Measurements from ENCODE around the gene LYRM4. TPM values are rescaled to one million over a fixed set of nuclear protein-coding genes. Genes with fewer than 3 reads are reported as not detected.

The LYRM4 gene
- polyA plus RNA-seq, 2 donors = 10.3 to 12.8 TPM

GRCh38 chr6:5085648-5086293 is 175.0 kb downstream of the LYRM4 start:
- H3K27ac ChIP-seq (ENCODE audit: low read depth in 2 of 2, low read length in 1 of 2) = peak overlapping the region; percentile 45 to 75
- peaks cover 0 to 6% of the 10 kb centered on the region in 2 donors for H3K9me3 ChIP-seq (ENCODE audit: control insufficient read depth in 2 of 2, insufficient read depth in 1 of 2, low read depth in 1 of 2, low read length in 1 of 2)
- H3K4me3 ChIP-seq (ENCODE audit: low read depth in 1 of 2, low read length in 2 of 2) = peak overlapping the region; percentile 55 to 60
- 1 to 2% methylated on average over 46 to 74 of the region's 74 CpGs for WGBS, 2 donors
- H3K36me3 ChIP-seq (ENCODE audit: control insufficient read depth in 2 of 2, insufficient read depth in 2 of 2, low read length in 1 of 2) = no peaks in the 10 kb centered on the region
- no peaks in the 10 kb centered on the region for H3K27me3 ChIP-seq (ENCODE audit: control insufficient read depth in 1 of 2, insufficient read depth in 2 of 2, low read length in 2 of 2)
- H3K4me1 ChIP-seq (ENCODE audit: control insufficient read depth in 2 of 2, insufficient read depth in 2 of 2, low read length in 1 of 2) = peaks cover 2 to 20% of the 10 kb centered on the region in 2 donors

DNA sequence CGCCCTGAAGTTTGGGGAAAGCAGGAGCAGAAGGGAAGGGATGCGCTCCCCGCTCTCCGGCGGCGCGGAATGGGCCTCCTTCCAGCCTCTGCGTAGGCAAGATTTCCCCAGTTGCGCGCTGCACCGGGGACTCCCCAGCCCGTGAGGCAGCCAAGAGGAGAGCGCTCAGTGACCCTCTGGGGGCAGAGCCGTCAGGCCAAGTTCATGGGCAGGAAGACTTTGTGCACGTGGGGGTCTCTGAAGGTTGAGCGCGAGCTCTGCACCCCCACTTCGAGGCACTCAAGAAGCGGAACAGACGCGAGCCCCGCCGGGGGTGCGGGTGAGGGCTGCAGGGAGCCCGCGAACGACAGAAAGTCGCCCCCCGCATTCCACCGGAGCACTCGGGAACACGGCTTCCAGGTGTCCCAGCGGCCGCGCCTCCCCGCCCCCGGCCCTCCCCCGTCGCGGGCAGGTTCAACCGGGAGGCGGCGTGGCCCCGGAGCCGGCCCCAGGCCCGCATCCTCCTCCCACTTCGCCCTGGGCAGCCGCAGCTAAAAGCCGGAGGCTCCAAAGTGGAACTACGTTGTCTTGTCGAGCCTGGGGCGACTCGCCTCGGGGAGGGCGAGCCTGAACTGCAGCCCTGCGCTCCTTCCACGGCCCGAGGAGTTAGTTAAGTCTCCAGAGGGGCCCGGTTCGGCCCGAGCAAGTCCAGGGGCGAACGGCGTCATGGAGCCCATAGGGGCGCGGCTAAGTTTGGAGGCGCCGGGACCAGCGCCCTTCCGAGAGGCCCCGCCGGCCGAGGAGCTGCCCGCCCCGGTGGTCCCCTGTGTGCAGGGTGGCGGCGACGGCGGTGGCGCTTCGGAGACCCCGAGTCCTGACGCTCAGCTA is 175.7 kb downstream of the LYRM4 start, which contains the start of gene PPP1R3G:
TSS of gene PPP1R3G (plus strand) at position 561 of the 867 bp plus-strand sequence. CDS start at position 706, 145 bp downstream.
- Histone ChIP-seq H3K27ac (ENCODE audit: low read depth in 2 of 2, low read length in 1 of 2) (peak within 1 kb of the TSS; percentile 45 to 75), H3K4me3 (ENCODE audit: low read depth in 1 of 2, low read length in 2 of 2) (peak within 1 kb of the TSS; percentile 55 to 60), H3K27me3 (ENCODE audit: control insufficient read depth in 1 of 2, insufficient read depth in 2 of 2, low read length in 2 of 2) (no peaks in the 10 kb centered on the region), H3K9me3 (ENCODE audit: control insufficient read depth in 2 of 2, insufficient read depth in 1 of 2, low read depth in 1 of 2, low read length in 1 of 2) (peaks cover 0 to 6% of the 10 kb centered on the region in 2 donors), H3K36me3 (ENCODE audit: control insufficient read depth in 2 of 2, insufficient read depth in 2 of 2, low read length in 1 of 2) (no peaks in the 10 kb centered on the region), H3K4me1 (ENCODE audit: control insufficient read depth in 2 of 2, insufficient read depth in 2 of 2, low read length in 1 of 2) (peaks cover 2 to 20% of the 10 kb centered on the region in 2 donors)
- 1% methylated on average over 67 to 83 of the region's 83 CpGs for WGBS, 2 donors

GRCh38 chr6:5084360-5084780 is 176.4 kb downstream of the LYRM4 start:
- 1 to 3% methylated on average over 34 to 57 of the region's 57 CpGs for WGBS, 2 donors
- H3K27me3 ChIP-seq (ENCODE audit: control insufficient read depth in 1 of 2, insufficient read depth in 2 of 2, low read length in 2 of 2) = no peaks in the 10 kb centered on the region
- peak overlapping the region; percentile 45 to 75 for H3K27ac ChIP-seq (ENCODE audit: low read depth in 2 of 2, low read length in 1 of 2)
- H3K4me3 ChIP-seq (ENCODE audit: low read depth in 1 of 2, low read length in 2 of 2) = peak overlapping the region; percentile 55 to 60
- H3K36me3 ChIP-seq (ENCODE audit: control insufficient read depth in 2 of 2, insufficient read depth in 2 of 2, low read length in 1 of 2) = no peaks in the 10 kb centered on the region
- peaks cover 2 to 20% of the 10 kb centered on the region in 2 donors for H3K4me1 ChIP-seq (ENCODE audit: control insufficient read depth in 2 of 2, insufficient read depth in 2 of 2, low read length in 1 of 2)
- H3K9me3 ChIP-seq (ENCODE audit: control insufficient read depth in 2 of 2, insufficient read depth in 1 of 2, low read depth in 1 of 2, low read length in 1 of 2) = peaks cover 0 to 6% of the 10 kb centered on the region in 2 donors

GRCh38 chr6:5083813-5084359 is 176.9 kb downstream of the LYRM4 start:
- peak overlapping the region in 1 of 2 donors; percentile 45 for H3K27ac ChIP-seq (ENCODE audit: low read depth in 2 of 2, low read length in 1 of 2)
- peak overlapping the region; percentile 55 to 60 for H3K4me3 ChIP-seq (ENCODE audit: low read depth in 1 of 2, low read length in 2 of 2)
- H3K27me3 ChIP-seq (ENCODE audit: control insufficient read depth in 1 of 2, insufficient read depth in 2 of 2, low read length in 2 of 2) = no peaks in the 10 kb centered on the region
- peaks cover 0 to 6% of the 10 kb centered on the region in 2 donors for H3K9me3 ChIP-seq (ENCODE audit: control insufficient read depth in 2 of 2, insufficient read depth in 1 of 2, low read depth in 1 of 2, low read length in 1 of 2)
- WGBS, 2 donors = 56 to 59% methylated on average over 16 to 18 of the region's 18 CpGs
- H3K4me1 ChIP-seq (ENCODE audit: control insufficient read depth in 2 of 2, insufficient read depth in 2 of 2, low read length in 1 of 2) = peaks cover 2 to 20% of the 10 kb centered on the region in 2 donors
- no peaks in the 10 kb centered on the region for H3K36me3 ChIP-seq (ENCODE audit: control insufficient read depth in 2 of 2, insufficient read depth in 2 of 2, low read length in 1 of 2)

DNA sequence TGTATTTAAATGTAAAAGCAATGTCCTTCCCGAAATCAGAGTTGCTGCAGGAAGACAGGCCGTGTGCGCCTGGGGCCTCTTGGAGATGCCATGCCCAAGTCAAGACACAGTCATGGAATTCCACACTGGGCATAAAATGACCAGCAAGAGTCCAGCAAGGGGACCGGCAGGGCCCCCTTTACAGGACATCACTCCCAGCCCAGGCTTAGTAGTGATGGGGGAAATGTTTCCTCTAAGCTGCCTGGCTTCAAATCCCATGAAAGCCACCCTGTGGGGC is 177.5 kb downstream of the LYRM4 start:
- no peaks in the 10 kb centered on the region for H3K27me3 ChIP-seq (ENCODE audit: control insufficient read depth in 1 of 2, insufficient read depth in 2 of 2, low read length in 2 of 2)
- no peak overlapping the region for H3K4me3 ChIP-seq (ENCODE audit: low read depth in 1 of 2, low read length in 2 of 2)
- H3K4me1 ChIP-seq (ENCODE audit: control insufficient read depth in 2 of 2, insufficient read depth in 2 of 2, low read length in 1 of 2) = peaks cover 2 to 20% of the 10 kb centered on the region in 2 donors
- H3K36me3 ChIP-seq (ENCODE audit: control insufficient read depth in 2 of 2, insufficient read depth in 2 of 2, low read length in 1 of 2) = no peaks in the 10 kb centered on the region
- H3K27ac ChIP-seq (ENCODE audit: low read depth in 2 of 2, low read length in 1 of 2) = peak overlapping the region; percentile 1 to 24
- peaks cover 0 to 6% of the 10 kb centered on the region in 2 donors for H3K9me3 ChIP-seq (ENCODE audit: control insufficient read depth in 2 of 2, insufficient read depth in 1 of 2, low read depth in 1 of 2, low read length in 1 of 2)
- 49 to 59% methylated on average over 4 of the region's 4 CpGs for WGBS, 2 donors

DNA sequence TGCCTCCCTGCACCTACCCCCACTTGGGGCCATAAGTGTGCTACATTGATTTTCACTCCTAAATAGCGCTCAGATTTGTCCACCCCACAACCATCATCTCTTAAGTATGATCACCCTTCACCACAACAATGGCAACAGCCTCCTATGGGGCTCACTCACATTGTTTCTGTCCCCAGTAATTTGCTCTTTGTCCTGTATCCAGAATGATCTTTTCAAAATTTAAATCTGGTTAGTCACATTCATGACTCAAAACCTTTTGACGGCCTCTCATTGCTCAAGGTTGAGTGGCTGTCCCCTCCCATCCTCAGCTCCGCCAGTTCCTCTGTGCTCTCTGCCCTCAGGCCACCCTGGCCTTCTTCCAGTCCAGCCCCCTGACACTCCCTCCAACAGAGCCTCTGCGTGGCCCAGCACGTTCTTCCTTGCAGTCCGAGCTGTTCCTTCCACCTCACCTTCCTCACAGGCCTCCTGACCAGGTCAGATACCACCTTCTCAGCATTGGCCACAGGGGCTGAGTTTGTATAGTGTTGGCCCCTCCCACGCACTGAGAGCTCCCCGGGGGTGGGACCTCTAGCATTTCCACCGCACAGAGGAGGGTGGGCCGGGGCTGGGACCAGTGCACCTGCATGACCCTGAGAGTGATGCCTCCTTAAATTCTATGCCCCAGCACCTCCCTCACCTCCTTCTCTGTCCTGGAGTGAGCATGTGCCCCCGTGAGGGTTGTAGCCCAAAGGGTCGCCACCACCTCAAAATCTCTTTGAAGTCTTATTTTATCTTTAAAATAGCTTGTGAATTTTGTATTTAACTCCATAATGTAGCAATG is 178.1 kb downstream of the LYRM4 start:
- no peaks in the 10 kb centered on the region for H3K27me3 ChIP-seq (ENCODE audit: control insufficient read depth in 1 of 2, insufficient read depth in 2 of 2, low read length in 2 of 2)
- H3K36me3 ChIP-seq (ENCODE audit: control insufficient read depth in 2 of 2, insufficient read depth in 2 of 2, low read length in 1 of 2) = no peaks in the 10 kb centered on the region
- peaks cover 2 to 20% of the 10 kb centered on the region in 2 donors for H3K4me1 ChIP-seq (ENCODE audit: control insufficient read depth in 2 of 2, insufficient read depth in 2 of 2, low read length in 1 of 2)
- WGBS, 2 donors = 59 to 66% methylated on average over 12 of the region's 12 CpGs
- H3K27ac ChIP-seq (ENCODE audit: low read depth in 2 of 2, low read length in 1 of 2) = peak overlapping the region; percentile 18 to 68
- H3K4me3 ChIP-seq (ENCODE audit: low read depth in 1 of 2, low read length in 2 of 2) = no peak overlapping the region
- H3K9me3 ChIP-seq (ENCODE audit: control insufficient read depth in 2 of 2, insufficient read depth in 1 of 2, low read depth in 1 of 2, low read length in 1 of 2) = peaks cover 0 to 6% of the 10 kb centered on the region in 2 donors

GRCh38 chr6:5081955-5082354 is 178.8 kb downstream of the LYRM4 start:
- H3K27me3 ChIP-seq (ENCODE audit: control insufficient read depth in 1 of 2, insufficient read depth in 2 of 2, low read length in 2 of 2) = no peaks in the 10 kb centered on the region
- 75 to 76% methylated on average over 4 of the region's 4 CpGs for WGBS, 2 donors
- H3K36me3 ChIP-seq (ENCODE audit: control insufficient read depth in 2 of 2, insufficient read depth in 2 of 2, low read length in 1 of 2) = no peaks in the 10 kb centered on the region
- no peak overlapping the region for H3K27ac ChIP-seq (ENCODE audit: low read depth in 2 of 2, low read length in 1 of 2)
- H3K4me3 ChIP-seq (ENCODE audit: low read depth in 1 of 2, low read length in 2 of 2) = no peak overlapping the region
- H3K4me1 ChIP-seq (ENCODE audit: control insufficient read depth in 2 of 2, insufficient read depth in 2 of 2, low read length in 1 of 2) = peaks cover 2 to 18% of the 10 kb centered on the region in 2 donors
- peaks cover 0 to 6% of the 10 kb centered on the region in 2 donors for H3K9me3 ChIP-seq (ENCODE audit: control insufficient read depth in 2 of 2, insufficient read depth in 1 of 2, low read depth in 1 of 2, low read length in 1 of 2)

DNA sequence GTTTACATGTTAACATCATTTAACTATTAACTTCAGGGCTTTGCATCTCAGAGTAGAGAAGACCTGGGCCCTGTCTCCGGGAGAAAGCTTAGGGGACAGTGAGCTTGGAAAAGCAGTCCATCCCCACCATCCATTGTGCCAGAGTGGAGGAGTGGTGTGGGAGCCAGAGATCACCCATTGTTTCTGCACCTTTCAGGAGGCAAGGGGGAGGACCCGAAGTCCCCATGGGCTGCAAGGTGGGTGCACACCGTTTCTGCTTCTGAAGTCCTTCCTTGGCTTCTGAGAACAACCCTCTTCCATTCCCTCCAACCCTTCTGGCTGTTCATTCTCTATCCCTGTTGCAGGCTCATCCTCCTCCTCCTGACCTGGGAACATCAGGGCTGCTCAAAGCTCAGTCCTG is 179.6 kb downstream of the LYRM4 start:
- 84 to 96% methylated on average over 3 of the region's 3 CpGs for WGBS, 2 donors
- Histone ChIP-seq H3K27ac (ENCODE audit: low read depth in 2 of 2, low read length in 1 of 2) (no peak overlapping the region), H3K27me3 (ENCODE audit: control insufficient read depth in 1 of 2, insufficient read depth in 2 of 2, low read length in 2 of 2) (no peaks in the 10 kb centered on the region), H3K36me3 (ENCODE audit: control insufficient read depth in 2 of 2, insufficient read depth in 2 of 2, low read length in 1 of 2) (no peaks in the 10 kb centered on the region), H3K9me3 (ENCODE audit: control insufficient read depth in 2 of 2, insufficient read depth in 1 of 2, low read depth in 1 of 2, low read length in 1 of 2) (peaks cover 0 to 2% of the 10 kb centered on the region in 2 donors), H3K4me3 (ENCODE audit: low read depth in 1 of 2, low read length in 2 of 2) (no peak overlapping the region), H3K4me1 (ENCODE audit: control insufficient read depth in 2 of 2, insufficient read depth in 2 of 2, low read length in 1 of 2) (peaks cover 0 to 15% of the 10 kb centered on the region in 2 donors)

GRCh38 chr6:5080574-5080973 is 180.2 kb downstream of the LYRM4 start:
- Histone ChIP-seq H3K36me3 (ENCODE audit: control insufficient read depth in 2 of 2, insufficient read depth in 2 of 2, low read length in 1 of 2) (no peaks in the 10 kb centered on the region), H3K9me3 (ENCODE audit: control insufficient read depth in 2 of 2, insufficient read depth in 1 of 2, low read depth in 1 of 2, low read length in 1 of 2) (no peaks in the 10 kb centered on the region), H3K27ac (ENCODE audit: low read depth in 2 of 2, low read length in 1 of 2) (no peak overlapping the region), H3K4me1 (ENCODE audit: control insufficient read depth in 2 of 2, insufficient read depth in 2 of 2, low read length in 1 of 2) (peaks cover 0 to 9% of the 10 kb centered on the region in 2 donors), H3K4me3 (ENCODE audit: low read depth in 1 of 2, low read length in 2 of 2) (no peak overlapping the region), H3K27me3 (ENCODE audit: control insufficient read depth in 1 of 2, insufficient read depth in 2 of 2, low read length in 2 of 2) (no peaks in the 10 kb centered on the region)
- WGBS, 2 donors = 75 to 79% methylated on average over 3 of the region's 3 CpGs

Data from esophagus (tissue), 2 donors.